ENCODE data around the gene CDK9. TPM values are rescaled to one million over a fixed set of nuclear protein-coding genes. Genes with fewer than 3 reads are reported as not detected.
A peak's percentile ranks its signal among the peaks of the same experiment; 100 is the strongest.
"Not testable (repeated sequence)": the region's sequence is repeated elsewhere in the genome, so short reads cannot be mapped to it uniquely, and the experiment has no call there.

Gene CDK9
- total and polyA plus RNA-seq, 2 of the 4 experiments (the other 2 are of a cell fraction), result 30.3 to 49.9 TPM

GRCh38 chr9:127836561-127836960, 50.7 kb downstream of the CDK9 start:
- H3K27me3 ChIP-seq (ENCODE audit: control insufficient read depth, insufficient read depth, low read length); H3K4me3 ChIP-seq (ENCODE audit: insufficient read depth, low read depth, low read length); CTCF ChIA-PET; H3K4me2 ChIP-seq (ENCODE audit: low read depth, low read length); H3K9me3 ChIP-seq (ENCODE audit: control insufficient read depth, insufficient read depth, low read length); BruUV-seq (replicated peaks); in situ Hi-C loops (cut with MboI; ENCODE audit: low sequenced_read_pairs); POLR2A ChIA-PET (ENCODE audit: unreplicated experiment); H4K20me1 ChIP-seq (ENCODE audit: insufficient read depth, low read length); dilution Hi-C loops (cut with HindIII; ENCODE audit: low sequenced_read_pairs, unreplicated experiment); H3K36me3 ChIP-seq (ENCODE audit: control insufficient read depth, insufficient read depth, low read length); ATAC-seq (ENCODE audit: low read depth); DNase-seq: not testable (repeated sequence)
- peak overlapping the region; percentile 91 for H3K27ac ChIP-seq (ENCODE audit: insufficient read depth, low read length)
- H2BK20ac ChIP-seq (ENCODE audit: low read depth, low read length), result peak overlapping the region; percentile 92
- no CpG with 5 or more reads among the region's 3 CpGs for WGBS, 2 experiments (ENCODE audit: extremely low coverage in 2 of 2, insufficient read length in 1 of 2)
- H2AK9ac ChIP-seq (replicated peaks; ENCODE audit: low read depth, low read length, poor library complexity), result peak overlapping the region; percentile 90
- H3K79me1 ChIP-seq (ENCODE audit: low read depth in 1 of 2, low read length in 2 of 2), result peaks cover 24 to 69% of the 10 kb centered on the region in 2 experiments
- peak overlapping the region; percentile 91 for H3K14ac ChIP-seq (replicated peaks; ENCODE audit: low read depth, low read length)
- intact Hi-C loops (cut with micrococcal nuclease), result loop anchor here (5.0 kb wide), 1 partner anchor 81 kb away; the partner anchor contains the start of gene ST6GALNAC4
- H3K23ac ChIP-seq (ENCODE audit: low read depth, low read length), result peak overlapping the region; percentile 95
- H2BK120ac ChIP-seq (ENCODE audit: low read depth, low read length), result peak overlapping the region; percentile 96
- H3K56ac ChIP-seq (ENCODE audit: extremely low read depth, insufficient read depth, low read length), result peak overlapping the region; percentile 65; the same call in 1 of the 2 replicates
- H3K18ac ChIP-seq (ENCODE audit: low read depth, low read length), result peak overlapping the region; percentile 85
- peak overlapping the region; percentile 8; the same call in 1 of the 2 replicates for H3K9ac ChIP-seq (ENCODE audit: low read depth, low read length)
- peak overlapping the region; percentile 77; the same call in 1 of the 3 replicates for H2BK15ac ChIP-seq (ENCODE audit: low read depth, low read length)
- H2BK5ac ChIP-seq (ENCODE audit: low read depth, low read length, poor library complexity, severe bottlenecking), result peak overlapping the region; percentile 88
- H4K5ac ChIP-seq (ENCODE audit: low read depth, low read length), result peak overlapping the region; percentile 83
- peaks cover 33% of the 10 kb centered on the region for H3K9me1 ChIP-seq (ENCODE audit: insufficient read depth, low read length)
- H3K4ac ChIP-seq (ENCODE audit: low read depth, low read length), result peak overlapping the region; percentile 90
- H4K8ac ChIP-seq (ENCODE audit: low read depth in 2 of 2, low read length in 2 of 2), result peak overlapping the region; percentile 72 to 92; a peak in 3 of 4 replicates
- peak overlapping the region; percentile 96 for H2AK5ac ChIP-seq (ENCODE audit: low read depth, low read length)
- H2AFZ ChIP-seq (replicated peaks; ENCODE audit: low read length, poor library complexity), result peak overlapping the region; percentile 82
- H4K91ac ChIP-seq (ENCODE audit: insufficient read depth, low read depth, low read length), result peak overlapping the region; percentile 85
- peaks cover 38% of the 10 kb centered on the region for H3K4me1 ChIP-seq (ENCODE audit: control insufficient read depth, insufficient read depth, low read length)
